ENCODE results near the gene BBS5.
A peak's percentile ranks its signal among the peaks of the same experiment; 100 is the strongest.

The BBS5 gene

GRCh38 chr2:169446452-169446851 is 32.8 kb upstream of the BBS5 start:
- no peak for TF ChIP-seq YY1 (IDR thresholded peaks at IDR 0.05; ENCODE audit: low read depth)
- no peak for TF ChIP-seq NFIC (IDR thresholded peaks at IDR 0.05)
- TF ChIP-seq EP300 (IDR thresholded peaks at IDR 0.05; ENCODE audit: borderline replicate concordance): no peak
- TF ChIP-seq MAX (IDR thresholded peaks at IDR 0.05): no peak
- no peak for TF ChIP-seq RAD21 (IDR thresholded peaks at IDR 0.05; ENCODE audit: low read depth)
- no peak for TF ChIP-seq TCF12 (IDR thresholded peaks at IDR 0.05; ENCODE audit: low read depth)
- no peak for TF ChIP-seq CEBPB (IDR thresholded peaks at IDR 0.05)
- TF ChIP-seq FOXM1 (IDR thresholded peaks at IDR 0.05; ENCODE audit: borderline replicate concordance, low read depth): no peak
- no peak for TF ChIP-seq EGR1 (IDR thresholded peaks at IDR 0.05)
- TF ChIP-seq TEAD4 (IDR thresholded peaks at IDR 0.05): no peak
- TF ChIP-seq USF1 (IDR thresholded peaks at IDR 0.05): no peak
- no peak for TF ChIP-seq ZBTB7A (IDR thresholded peaks at IDR 0.05; ENCODE audit: low read depth)
- TF ChIP-seq REST (IDR thresholded peaks at IDR 0.05; ENCODE audit: low read depth): no peak
- no peak for TF ChIP-seq TAF1 (IDR thresholded peaks at IDR 0.05; ENCODE audit: low read depth)
- TF ChIP-seq CREB1 (IDR thresholded peaks at IDR 0.05; ENCODE audit: low read depth): no peak

GRCh38 chr2:169448316-169448715 is 31.0 kb upstream of the BBS5 start:
- TF ChIP-seq RAD21 (IDR thresholded peaks at IDR 0.05; ENCODE audit: low read depth): no peak
- TF ChIP-seq EP300 (IDR thresholded peaks at IDR 0.05; ENCODE audit: borderline replicate concordance): no peak
- TF ChIP-seq USF1 (IDR thresholded peaks at IDR 0.05): no peak
- TF ChIP-seq CEBPB (IDR thresholded peaks at IDR 0.05): no peak
- TF ChIP-seq NFIC (IDR thresholded peaks at IDR 0.05): no peak
- TF ChIP-seq TCF12 (IDR thresholded peaks at IDR 0.05; ENCODE audit: low read depth): no peak
- no peak for TF ChIP-seq MAX (IDR thresholded peaks at IDR 0.05)
- TF ChIP-seq YY1 (IDR thresholded peaks at IDR 0.05; ENCODE audit: low read depth): no peak
- no peak for TF ChIP-seq EGR1 (IDR thresholded peaks at IDR 0.05)
- no peak for TF ChIP-seq FOXM1 (IDR thresholded peaks at IDR 0.05; ENCODE audit: borderline replicate concordance, low read depth)
- TF ChIP-seq TAF1 (IDR thresholded peaks at IDR 0.05; ENCODE audit: low read depth): no peak
- no peak for TF ChIP-seq REST (IDR thresholded peaks at IDR 0.05; ENCODE audit: low read depth)

GRCh38 chr2:169448865-169449264 is 30.4 kb upstream of the BBS5 start:
- no peak for TF ChIP-seq RAD21 (IDR thresholded peaks at IDR 0.05; ENCODE audit: low read depth)
- TF ChIP-seq CREB1 (IDR thresholded peaks at IDR 0.05; ENCODE audit: low read depth): no peak
- no peak for TF ChIP-seq CEBPB (IDR thresholded peaks at IDR 0.05)
- no peak for TF ChIP-seq TEAD4 (IDR thresholded peaks at IDR 0.05)
- no peak for TF ChIP-seq USF1 (IDR thresholded peaks at IDR 0.05)
- no peak for TF ChIP-seq ZBTB7A (IDR thresholded peaks at IDR 0.05; ENCODE audit: low read depth)
- TF ChIP-seq YY1 (IDR thresholded peaks at IDR 0.05; ENCODE audit: low read depth): no peak
- TF ChIP-seq REST (IDR thresholded peaks at IDR 0.05; ENCODE audit: low read depth): no peak
- no peak for TF ChIP-seq MAX (IDR thresholded peaks at IDR 0.05)
- no peak for TF ChIP-seq TAF1 (IDR thresholded peaks at IDR 0.05; ENCODE audit: low read depth)
- no peak for TF ChIP-seq FOXM1 (IDR thresholded peaks at IDR 0.05; ENCODE audit: borderline replicate concordance, low read depth)
- TF ChIP-seq TCF12 (IDR thresholded peaks at IDR 0.05; ENCODE audit: low read depth): no peak
- TF ChIP-seq NFIC (IDR thresholded peaks at IDR 0.05): no peak
- no peak for TF ChIP-seq EGR1 (IDR thresholded peaks at IDR 0.05)
- TF ChIP-seq EP300 (IDR thresholded peaks at IDR 0.05; ENCODE audit: borderline replicate concordance): no peak

- TF ChIP-seq RAD21 (IDR thresholded peaks at IDR 0.05; ENCODE audit: low read depth) (peak; percentile 69), TCF12 (IDR thresholded peaks at IDR 0.05; ENCODE audit: low read depth) (no peak)
Observed at GRCh38 chr2:169452080-169452479, 27.2 kb upstream of the BBS5 start.

All from Ishikawa (cell line).